Activated CD4-positive, CD25-positive, alpha-beta regulatory T cell treated with anti-CD3 and anti-CD28 coated beads, Interleukin-2, amount 50 U/mL, for 72 hours (primary cell): Measurements from ENCODE around the gene SLC6A16.
"Not testable (repeated sequence)": the region's sequence is repeated elsewhere in the genome, so short reads cannot be mapped to it uniquely, and the experiment has no call there.

Experiments
- DNase-seq: peaks from one replicate; pipeline ENCODE4 v3.0.0; 2021

Gene SLC6A16

GRCh38 chr19:49324801-49325576 is at the start of gene SLC6A16:
SLC6A16 (minus strand) TSS chr19:49325191; CDS start chr19:49311347, 13,844 bp downstream.
- DNase-seq: no peak

- not testable (repeated sequence) for DNase-seq
These were observed 48.2 kb upstream of the SLC6A16 start for GRCh38 chr19:49373174-49373573.

GRCh38 chr19:49371184-49371583 is 46.2 kb upstream of the SLC6A16 start:
- no peak for DNase-seq

GRCh38 chr19:49368711-49369358 is 43.8 kb upstream of the SLC6A16 start:
- no peak for DNase-seq

- no peak for DNase-seq
These were observed 41.1 kb upstream of the SLC6A16 start for GRCh38 chr19:49366110-49366509.

GRCh38 chr19:49364083-49364737 is 39.2 kb upstream of the SLC6A16 start:
- no peak for DNase-seq

- DNase-seq: peak; percentile 80
These were observed 38.5 kb upstream of the SLC6A16 start, which contains the start of gene DKKL1 for GRCh38 chr19:49363268-49364082. DKKL1 (plus strand) TSS chr19:49363877; CDS start chr19:49363999, 122 bp downstream.

GRCh38 chr19:49362929-49363267 is 37.9 kb upstream of the SLC6A16 start:
- no peak for DNase-seq

- no peak for DNase-seq
These were observed 37.3 kb upstream of the SLC6A16 start, which contains the start of gene TEAD2 for GRCh38 chr19:49362048-49362928. TEAD2 (minus strand) TSS chr19:49362416; CDS start chr19:49360075, 2,341 bp downstream.

- no peak for DNase-seq
These were observed 36.6 kb upstream of the SLC6A16 start for GRCh38 chr19:49361438-49362047.

- no peak for DNase-seq
These were observed 35.1 kb upstream of the SLC6A16 start for GRCh38 chr19:49359851-49360820.

- DNase-seq: no peak
These were observed 32.2 kb upstream of the SLC6A16 start for GRCh38 chr19:49357186-49357585.

- DNase-seq: no peak
These were observed 31.4 kb upstream of the SLC6A16 start for GRCh38 chr19:49356382-49356781.

- no peak for DNase-seq
These were observed 30.9 kb upstream of the SLC6A16 start for GRCh38 chr19:49355909-49356353.

GRCh38 chr19:49349567-49349966 is 24.6 kb upstream of the SLC6A16 start:
- no peak for DNase-seq

GRCh38 chr19:49348305-49349189 is 23.6 kb upstream of the SLC6A16 start:
- DNase-seq: no peak

GRCh38 chr19:49347835-49348234 is 22.8 kb upstream of the SLC6A16 start:
- no peak for DNase-seq

GRCh38 chr19:49347191-49347590 is 22.2 kb upstream of the SLC6A16 start:
- no peak for DNase-seq
